Measurements from ENCODE around the gene CALN1. TPM values are rescaled to one million over a fixed set of nuclear protein-coding genes. Genes with fewer than 3 reads are reported as not detected.

CALN1 gene
- total and polyA plus RNA-seq, 2 experiments from 2014 or later, result 7.6 to 14.5 TPM

DNA sequence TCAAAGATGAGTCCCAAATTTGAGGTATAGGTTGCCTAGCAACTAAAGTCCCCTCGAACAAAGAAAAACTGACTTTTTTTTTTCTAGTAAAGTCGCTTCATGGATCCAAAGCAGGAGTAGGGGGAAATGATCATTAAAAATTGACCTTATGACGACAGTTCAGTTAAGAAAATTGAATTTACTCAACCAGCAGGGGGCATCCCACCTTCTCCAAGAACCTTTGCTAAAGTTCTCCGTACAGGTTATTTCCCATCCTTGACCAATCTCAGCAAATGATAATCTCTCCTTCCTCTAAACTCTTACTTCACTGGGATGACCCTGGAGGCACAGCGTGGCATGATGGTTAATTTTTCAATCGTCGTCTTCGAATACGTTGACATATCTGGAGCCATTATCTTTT lies 228.3 kb downstream of the CALN1 start:
- no peaks in the 10 kb centered on the region for H3K27me3 ChIP-seq (ENCODE audit: insufficient read depth)
- DNase-seq (ENCODE audit: low spot score), result peak; percentile 75

DNA sequence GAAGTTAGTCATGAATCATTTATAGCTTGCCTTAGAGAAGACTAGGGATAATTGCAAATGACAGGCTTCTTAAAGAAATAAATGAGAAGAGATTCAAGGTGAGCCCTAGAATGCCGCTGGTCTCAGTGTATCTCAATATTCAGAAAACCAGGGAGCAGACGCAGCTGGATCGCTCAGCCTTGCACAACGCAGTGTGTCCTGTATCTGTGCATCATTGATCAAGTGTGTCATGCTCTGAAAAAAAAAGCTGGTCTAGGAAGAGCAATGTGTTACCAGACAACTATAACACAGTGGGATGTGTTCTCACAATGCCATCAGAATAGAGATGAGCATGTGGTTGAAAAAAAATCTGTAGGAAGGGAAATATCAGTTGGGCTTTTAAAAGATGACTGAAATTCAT lies 230.1 kb downstream of the CALN1 start:
- H3K79me2 ChIP-seq (replicated peaks; ENCODE audit: insufficient read depth), result no peaks in the 10 kb centered on the region
- H2AFZ ChIP-seq, result no peak overlapping the region
- H3F3A ChIP-seq (replicated peaks; ENCODE audit: low read depth), result no peaks in the 10 kb centered on the region
- peaks cover 9% of the 10 kb centered on the region for H3K36me3 Mint-ChIP-seq (ENCODE audit: low read depth)
- no peak overlapping the region for H3K27ac ChIP-seq (ENCODE audit: low read depth)
- no peaks in the 10 kb centered on the region for H4K20me1 ChIP-seq (replicated peaks; ENCODE audit: insufficient read depth)
- peaks cover 2% of the 10 kb centered on the region; the same call in 2 of the 3 replicates for H3K9me3 Mint-ChIP-seq
- H3K4me3 ChIP-seq, result no peak overlapping the region
- no peak overlapping the region for H3K27ac Mint-ChIP-seq
- no peak overlapping the region for H3K4me2 ChIP-seq
- H3K36me3 ChIP-seq (ENCODE audit: insufficient read depth), result no peaks in the 10 kb centered on the region
- peaks cover 13% of the 10 kb centered on the region for H3K4me1 Mint-ChIP-seq
- DNase-seq (ENCODE audit: low spot score) (no peak), ATAC-seq (no peak)
- no peaks in the 10 kb centered on the region for H3K27me3 ChIP-seq (ENCODE audit: insufficient read depth)
- H3K4me1 ChIP-seq (ENCODE audit: insufficient read depth), result peaks cover 9% of the 10 kb centered on the region; the same call in 1 of the 2 replicates
- no peak overlapping the region for H3K4me3 Mint-ChIP-seq
- H3K9me2 ChIP-seq (ENCODE audit: insufficient read depth), result peaks cover 8% of the 10 kb centered on the region; the same call in 1 of the 2 replicates
- H3K27me3 Mint-ChIP-seq (ENCODE audit: insufficient read depth, low read depth, poor library complexity), result peaks cover 8% of the 10 kb centered on the region
- TF ChIP-seq, protein P1, sequence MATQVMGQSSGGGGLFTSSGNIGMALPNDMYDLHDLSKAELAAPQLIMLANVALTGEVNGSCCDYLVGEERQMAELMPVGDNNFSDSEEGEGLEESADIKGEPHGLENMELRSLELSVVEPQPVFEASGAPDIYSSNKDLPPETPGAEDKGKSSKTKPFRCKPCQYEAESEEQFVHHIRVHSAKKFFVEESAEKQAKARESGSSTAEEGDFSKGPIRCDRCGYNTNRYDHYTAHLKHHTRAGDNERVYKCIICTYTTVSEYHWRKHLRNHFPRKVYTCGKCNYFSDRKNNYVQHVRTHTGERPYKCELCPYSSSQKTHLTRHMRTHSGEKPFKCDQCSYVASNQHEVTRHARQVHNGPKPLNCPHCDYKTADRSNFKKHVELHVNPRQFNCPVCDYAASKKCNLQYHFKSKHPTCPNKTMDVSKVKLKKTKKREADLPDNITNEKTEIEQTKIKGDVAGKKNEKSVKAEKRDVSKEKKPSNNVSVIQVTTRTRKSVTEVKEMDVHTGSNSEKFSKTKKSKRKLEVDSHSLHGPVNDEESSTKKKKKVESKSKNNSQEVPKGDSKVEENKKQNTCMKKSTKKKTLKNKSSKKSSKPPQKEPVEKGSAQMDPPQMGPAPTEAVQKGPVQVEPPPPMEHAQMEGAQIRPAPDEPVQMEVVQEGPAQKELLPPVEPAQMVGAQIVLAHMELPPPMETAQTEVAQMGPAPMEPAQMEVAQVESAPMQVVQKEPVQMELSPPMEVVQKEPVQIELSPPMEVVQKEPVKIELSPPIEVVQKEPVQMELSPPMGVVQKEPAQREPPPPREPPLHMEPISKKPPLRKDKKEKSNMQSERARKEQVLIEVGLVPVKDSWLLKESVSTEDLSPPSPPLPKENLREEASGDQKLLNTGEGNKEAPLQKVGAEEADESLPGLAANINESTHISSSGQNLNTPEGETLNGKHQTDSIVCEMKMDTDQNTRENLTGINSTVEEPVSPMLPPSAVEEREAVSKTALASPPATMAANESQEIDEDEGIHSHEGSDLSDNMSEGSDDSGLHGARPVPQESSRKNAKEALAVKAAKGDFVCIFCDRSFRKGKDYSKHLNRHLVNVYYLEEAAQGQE (IDR thresholded peaks at IDR 0.05; ENCODE audit: unreplicated experiment), result no peak
- TF ChIP-seq JUNB (IDR thresholded peaks at IDR 0.05; ENCODE audit: unreplicated experiment) (no peak), POLR2AphosphoS5 (IDR thresholded peaks at IDR 0.05; ENCODE audit: low read depth) (no peak), EZH2phosphoT487 (IDR thresholded peaks at IDR 0.05; ENCODE audit: unreplicated experiment) (no peak), EZH2 (IDR thresholded peaks at IDR 0.05; ENCODE audit: low read depth, unreplicated experiment) (no peak), STAT1 (IDR thresholded peaks at IDR 0.05; ENCODE audit: unreplicated experiment) (no peak), ZNF114 (CRISPR knock-in tag; IDR thresholded peaks at IDR 0.05) (no peak), ZNF331 (CRISPR knock-in tag; IDR thresholded peaks at IDR 0.05; ENCODE audit: low read depth) (no peak)
- TF ChIP-seq, protein P2, sequence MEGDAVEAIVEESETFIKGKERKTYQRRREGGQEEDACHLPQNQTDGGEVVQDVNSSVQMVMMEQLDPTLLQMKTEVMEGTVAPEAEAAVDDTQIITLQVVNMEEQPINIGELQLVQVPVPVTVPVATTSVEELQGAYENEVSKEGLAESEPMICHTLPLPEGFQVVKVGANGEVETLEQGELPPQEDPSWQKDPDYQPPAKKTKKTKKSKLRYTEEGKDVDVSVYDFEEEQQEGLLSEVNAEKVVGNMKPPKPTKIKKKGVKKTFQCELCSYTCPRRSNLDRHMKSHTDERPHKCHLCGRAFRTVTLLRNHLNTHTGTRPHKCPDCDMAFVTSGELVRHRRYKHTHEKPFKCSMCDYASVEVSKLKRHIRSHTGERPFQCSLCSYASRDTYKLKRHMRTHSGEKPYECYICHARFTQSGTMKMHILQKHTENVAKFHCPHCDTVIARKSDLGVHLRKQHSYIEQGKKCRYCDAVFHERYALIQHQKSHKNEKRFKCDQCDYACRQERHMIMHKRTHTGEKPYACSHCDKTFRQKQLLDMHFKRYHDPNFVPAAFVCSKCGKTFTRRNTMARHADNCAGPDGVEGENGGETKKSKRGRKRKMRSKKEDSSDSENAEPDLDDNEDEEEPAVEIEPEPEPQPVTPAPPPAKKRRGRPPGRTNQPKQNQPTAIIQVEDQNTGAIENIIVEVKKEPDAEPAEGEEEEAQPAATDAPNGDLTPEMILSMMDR (conservative IDR thresholded peaks at IDR 0.05; ENCODE audit: low read depth in 2 of 2), result no peak
- TF ChIP-seq, protein P3, sequence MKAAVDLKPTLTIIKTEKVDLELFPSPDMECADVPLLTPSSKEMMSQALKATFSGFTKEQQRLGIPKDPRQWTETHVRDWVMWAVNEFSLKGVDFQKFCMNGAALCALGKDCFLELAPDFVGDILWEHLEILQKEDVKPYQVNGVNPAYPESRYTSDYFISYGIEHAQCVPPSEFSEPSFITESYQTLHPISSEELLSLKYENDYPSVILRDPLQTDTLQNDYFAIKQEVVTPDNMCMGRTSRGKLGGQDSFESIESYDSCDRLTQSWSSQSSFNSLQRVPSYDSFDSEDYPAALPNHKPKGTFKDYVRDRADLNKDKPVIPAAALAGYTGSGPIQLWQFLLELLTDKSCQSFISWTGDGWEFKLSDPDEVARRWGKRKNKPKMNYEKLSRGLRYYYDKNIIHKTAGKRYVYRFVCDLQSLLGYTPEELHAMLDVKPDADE (IDR thresholded peaks at IDR 0.05), result no peak

More for the DNA sequence above, 228.3 kb downstream of the CALN1 start:
- 0 out of 3 replicates have a peak, but pooled peaks cover 4% of the 10 kb centered on the region for H3K36me3 Mint-ChIP-seq (ENCODE audit: low read depth)
- Histone ChIP-seq H3K27ac (ENCODE audit: low read depth) (no peak overlapping the region), H3K4me1 (ENCODE audit: insufficient read depth) (peaks cover 16% of the 10 kb centered on the region; the same call in 1 of the 2 replicates), H3K79me2 (replicated peaks; ENCODE audit: insufficient read depth) (no peaks in the 10 kb centered on the region), H3K36me3 (ENCODE audit: insufficient read depth) (no peaks in the 10 kb centered on the region), H2AFZ (no peak overlapping the region), H3K4me3 (no peak overlapping the region), H3K4me2 (no peak overlapping the region), H3K9me2 (ENCODE audit: insufficient read depth) (peaks cover 8% of the 10 kb centered on the region; the same call in 1 of the 2 replicates), H3F3A (replicated peaks; ENCODE audit: low read depth) (no peaks in the 10 kb centered on the region), H4K20me1 (replicated peaks; ENCODE audit: insufficient read depth) (no peaks in the 10 kb centered on the region)
- peaks cover 20% of the 10 kb centered on the region for H3K4me1 Mint-ChIP-seq
- no peaks in the 10 kb centered on the region; the same call in 1 of the 3 replicates for H3K9me3 Mint-ChIP-seq
- H3K27ac Mint-ChIP-seq, result no peak overlapping the region
- no peak for ATAC-seq
- no peak for TF ChIP-seq NANOG (IDR thresholded peaks at IDR 0.05; ENCODE audit: borderline replicate concordance)
- TF ChIP-seq EZH2 (IDR thresholded peaks at IDR 0.05; ENCODE audit: low read depth, unreplicated experiment), result no peak
- TF ChIP-seq, protein P2 (conservative IDR thresholded peaks at IDR 0.05; ENCODE audit: low read depth in 2 of 2), result peak; percentile 56 to 68
- TF ChIP-seq ZNF331 (CRISPR knock-in tag; IDR thresholded peaks at IDR 0.05; ENCODE audit: low read depth), result no peak
- H3K27me3 Mint-ChIP-seq (ENCODE audit: insufficient read depth, low read depth, poor library complexity), result peaks cover 8% of the 10 kb centered on the region
- H3K4me3 Mint-ChIP-seq, result no peak overlapping the region

Measured in GM23338 (cell line).